HepG2 (cell line): ENCODE data around the gene PEX12. TPM values are rescaled to one million over a fixed set of nuclear protein-coding genes. Genes with fewer than 3 reads are reported as not detected.

Experiments used
- ATAC-seq: fragments of 200-7000 bp; cut with Tn5 transposase; 3 replicates; pipeline ENCODE4 v1.9.1; 2020; ENCODE audit warnings: mild to moderate bottlenecking, moderate library complexity
- BruUV-seq: library from RNA; stranded (reverse); fragments of 400-500 nt; replicated peaks from 2 replicates; lab custom pipeline; 2021; lab: Mats Ljungman, UMichigan
- CTCF ChIA-PET: fragments of 300-600 bp; formaldehyde crosslinking; extraction: SDS; loops from one replicate; lab custom pipeline; 2021; ENCODE audit warnings: low total read pairs, inconsistent platforms, low intra/inter-chr PET ratio; lab: Yijun Ruan, JAX
- POLR2A ChIA-PET: fragments of 350-600 bp; sonication (Branson Sonifier 250); formaldehyde crosslinking; loops from one replicate; lab custom pipeline; 2020; ENCODE audit warnings: antibody characterized with exemption, inconsistent platforms; lab: Yijun Ruan, JAX
- DNase-seq: peaks from one replicate; pipeline ENCODE4 v3.0.0-alpha.2; 2015; ENCODE audit warnings: low spot score
- FAIRE-seq: peaks from 3 replicates; lab custom pipeline; 2011; peaks lifted over from hg19 to GRCh38; lab: Jason Lieb, UNC
- H2AFZ ChIP-seq: one replicate; pipeline ENCODE4 v1.6.1; 2011; ENCODE audit warnings: low read length, inconsistent platforms
- H3K27ac ChIP-seq: fragments of 300-600 bp; 3 replicates; pipeline ENCODE4 v1.8.0; 2011; ENCODE audit warnings: mixed run types, mild to moderate bottlenecking, mixed read lengths, low read length, inconsistent platforms; ENCODE audit not compliant: insufficient read depth; ENCODE audit errors: extremely low read length
- H3K27me3 ChIP-seq, 2 experiments: fragments of 200-600 bp in 1 of 2; 2 replicates in 1 of 2; 3 replicates in 1 of 2; pipeline versions ENCODE4 v1.6.0 to v1.8.0; 2011; ENCODE audit warnings: low read length in 2 of 2, mild to moderate bottlenecking in 2 of 2, moderate library complexity in 2 of 2, inconsistent platforms in 1 of 2; ENCODE audit not compliant: insufficient read depth in 2 of 2, control insufficient read depth in 1 of 2
- H3K36me3 ChIP-seq, 2 experiments: fragments of 200-600 bp in 1 of 2; replicated peaks in 1 of 2; 2 replicates in 1 of 2; 3 replicates in 1 of 2; pipeline versions ENCODE4 v1.5.1 to v1.8.0; 2011; ENCODE audit warnings: low read length in 2 of 2, inconsistent platforms in 1 of 2; ENCODE audit not compliant: insufficient read depth in 2 of 2, control insufficient read depth in 1 of 2
- H3K4me1 ChIP-seq: 2 replicates; pipeline ENCODE4 v1.5.1; 2012; ENCODE audit warnings: low read length, inconsistent platforms; ENCODE audit not compliant: insufficient read depth
- H3K4me2 ChIP-seq: 2 replicates; pipeline ENCODE4 v1.6.0; 2011; ENCODE audit warnings: low read depth, low read length, inconsistent platforms
- H3K4me3 ChIP-seq, 3 experiments: fragments of 200-600 bp in 1 of 3; sonication (generic), shearing (Covaris generic) in 1 of 3; replicated peaks in 1 of 3; 2 replicates each; pipeline ENCODE4 v1.5.1; 2011 to 2016; ENCODE audit warnings: low read length in 3 of 3, inconsistent platforms in 2 of 3, low read depth in 2 of 3, mild to moderate bottlenecking in 2 of 3, control low read depth in 1 of 3, mixed read lengths in 1 of 3; ENCODE audit not compliant: insufficient read depth in 1 of 3
- H3K79me2 ChIP-seq: one replicate; pipeline ENCODE4 v1.6.1; 2011; ENCODE audit warnings: low read length, inconsistent platforms; ENCODE audit not compliant: insufficient read depth
- H3K9ac ChIP-seq: 2 replicates; pipeline ENCODE4 v1.6.0; 2011; ENCODE audit warnings: mild to moderate bottlenecking, low read depth, low read length, inconsistent platforms; ENCODE audit not compliant: insufficient read depth
- H3K9me3 ChIP-seq: 2 replicates; pipeline ENCODE4 v1.5.1; 2012; ENCODE audit warnings: mild to moderate bottlenecking, low read length
- H4K20me1 ChIP-seq: 2 replicates; pipeline ENCODE4 v1.6.0; 2011; ENCODE audit warnings: inconsistent platforms, mild to moderate bottlenecking, low read length, moderate library complexity; ENCODE audit not compliant: insufficient read depth
- GATAD2A ChIP-seq: IDR thresholded peaks from 2 replicates; pipeline ENCODE4 v1.6.1; 2016
- MTA1 ChIP-seq: sonication (generic); formaldehyde crosslinking; IDR thresholded peaks from 2 replicates; pipeline ENCODE4 v1.4.0; 2020; ENCODE audit warnings: missing genetic modification reagents, mild to moderate bottlenecking, borderline replicate concordance
- NCOA5 ChIP-seq: sonication (generic); formaldehyde crosslinking; IDR thresholded peaks from 2 replicates; pipeline ENCODE4 v1.4.0; 2020; ENCODE audit warnings: missing genetic modification reagents
- NCOR1 ChIP-seq: fragments of 200-600 bp; sonication (generic); IDR thresholded peaks from 2 replicates; pipeline ENCODE4 v1.7.0; 2017; ENCODE audit warnings: antibody characterized with exemption, low read length, borderline replicate concordance
- RFXAP ChIP-seq: sonication (generic); formaldehyde crosslinking; IDR thresholded peaks from 2 replicates; pipeline ENCODE4 v1.4.0; 2020; ENCODE audit warnings: missing genetic modification reagents, borderline replicate concordance
- SATB2 ChIP-seq: sonication (generic); formaldehyde crosslinking; IDR thresholded peaks from 2 replicates; pipeline ENCODE4 v1.5.0; 2020; ENCODE audit warnings: missing genetic modification reagents
- TOPORS ChIP-seq: sonication (generic); formaldehyde crosslinking; IDR thresholded peaks from 2 replicates; pipeline ENCODE4 v1.8.0; 2023; ENCODE audit warnings: mild to moderate bottlenecking, missing genetic modification reagents
- U2AF2 ChIP-seq: fragments of 200-400 bp; formaldehyde crosslinking; IDR thresholded peaks from 2 replicates; pipeline ENCODE4 v1.6.1; 2017; ENCODE audit warnings: low read depth, mild to moderate bottlenecking, low read length
- ZFYVE20 ChIP-seq: sonication (generic); formaldehyde crosslinking; IDR thresholded peaks from 2 replicates; pipeline ENCODE4 v1.8.0; 2023; ENCODE audit warnings: low read depth, mild to moderate bottlenecking, moderate library complexity, missing genetic modification reagents, borderline replicate concordance
- ZMAT3 ChIP-seq: sonication (generic); formaldehyde crosslinking; conservative IDR thresholded peaks from 2 replicates; pipeline ENCODE4 v1.7.0; 2021; ENCODE audit warnings: missing genetic modification reagents
- ZNF235 ChIP-seq: sonication (generic); formaldehyde crosslinking; IDR thresholded peaks from 2 replicates; pipeline ENCODE4 v1.8.1; 2023; ENCODE audit warnings: mild to moderate bottlenecking, missing genetic modification reagents, borderline replicate concordance
- ZNF616 ChIP-seq: sonication (generic); formaldehyde crosslinking; IDR thresholded peaks from 2 replicates; pipeline ENCODE4 v1.5.0; 2020; ENCODE audit warnings: low read depth, mild to moderate bottlenecking, missing genetic modification reagents
- ZNF768 ChIP-seq: sonication (generic); formaldehyde crosslinking; IDR thresholded peaks from 2 replicates; pipeline ENCODE4 v1.4.0; 2020; ENCODE audit warnings: missing genetic modification reagents
- ZSCAN29 ChIP-seq: sonication (generic); formaldehyde crosslinking; conservative IDR thresholded peaks from 2 replicates; pipeline ENCODE4 v1.4.0; 2020; ENCODE audit warnings: mild to moderate bottlenecking, missing genetic modification reagents
- ZSCAN30 ChIP-seq: sonication (generic); formaldehyde crosslinking; IDR thresholded peaks from 2 replicates; pipeline ENCODE4 v1.5.0; 2020; ENCODE audit warnings: mild to moderate bottlenecking, missing genetic modification reagents
- WGBS: methylation state at CpG from one replicate; pipeline ENCODE4 v1.1.6; 2017; ENCODE audit warnings: low lambda C conversion rate; 5-methylcytosine and 5-hydroxymethylcytosine counted together
- in situ Hi-C: cut with HindIII; loops from 2 replicates; pipeline ENCODE4 v1.10.0; 2017; ENCODE audit warnings: low pct_unique_long_range_greater_than_20kb; ENCODE audit not compliant: extremely low pct_ligation_motif_present
- intact Hi-C: fragments of 100-400 bp; cut with micrococcal nuclease; formaldehyde crosslinking; loops from one replicate; pipeline ENCODE4 v1.10.0; 2022; ENCODE audit not compliant: unreplicated experiment
- polyA plus RNA-seq, 8 experiments: library from polyadenylated mRNA; depleted of rRNA in 3 of 8; stranded (reverse) in 7 of 8; unstranded in 1 of 8; fragments of >200 nt; fragmentation: Illumina TruSeq in 4 of 8; extraction: Trizol in 4 of 8; gene quantifications; 2 replicates each; pipeline versions ENCODE4 v1.2.1 to v1.2.3, GENCODE V29; 2011 to 2016; ENCODE audit warnings: low read depth in 4 of 8, missing spikeins in 1 of 8, mixed read lengths in 1 of 8; ENCODE audit not compliant: insufficient read depth in 1 of 8
- total RNA-seq, 5 experiments: library from RNA; depleted of rRNA; stranded (reverse); fragments of >200 nt; fragmentation: Illumina TruSeq; extraction: Trizol; gene quantifications; 2 replicates each; pipeline ENCODE4 v1.2.3, GENCODE V29; 2016; ENCODE audit warnings: low read depth in 1 of 5
- TF ChIP-seq, protein P1 (sequence below): sonication (generic); formaldehyde crosslinking; IDR thresholded peaks from 2 replicates; pipeline ENCODE4 v1.8.0; 2022; ENCODE audit warnings: mild to moderate bottlenecking, missing genetic modification reagents, borderline replicate concordance
- TF ChIP-seq, protein P2 (sequence below): sonication (generic); formaldehyde crosslinking; IDR thresholded peaks from 2 replicates; pipeline ENCODE4 v1.5.1; 2020; ENCODE audit warnings: mild to moderate bottlenecking, missing genetic modification reagents, moderate library complexity
- TF ChIP-seq, protein P3 (sequence below): sonication (generic); formaldehyde crosslinking; IDR thresholded peaks from 2 replicates; pipeline ENCODE4 v1.4.0; 2020; ENCODE audit warnings: mild to moderate bottlenecking, missing genetic modification reagents, borderline replicate concordance

PEX12 gene
- total and polyA plus RNA-seq, 2 of the 13 experiments (the other 11 are each of a cell fraction or from before 2014, with no cell fraction given) = 5.1 to 11.9 TPM

DNA sequence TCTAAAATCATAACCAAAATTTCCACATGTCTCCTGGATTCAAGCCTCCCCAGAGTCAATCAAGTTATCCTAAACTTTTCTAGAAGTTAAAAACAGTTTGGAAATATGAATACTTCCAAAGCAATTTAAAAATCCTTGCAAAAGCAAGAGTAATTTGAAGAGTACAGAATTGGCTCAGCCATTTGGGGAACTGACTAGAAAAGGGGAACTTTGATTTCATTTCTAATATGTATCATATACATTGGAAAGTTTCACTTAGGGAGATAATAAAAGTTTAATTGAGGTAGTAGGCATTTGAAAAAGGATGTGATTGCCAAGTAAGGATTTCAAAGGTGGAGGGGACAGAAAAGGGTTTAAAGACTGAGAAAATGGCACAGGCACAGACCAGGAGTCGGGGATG is 31.9 kb downstream of the PEX12 start:
- ChIA-PET CTCF (no interaction called here), POLR2A (no interaction called here)
- no peaks in the 10 kb centered on the region for H3K4me1 ChIP-seq
- ATAC-seq (no peak), FAIRE-seq (no peak)
- intact Hi-C loops = no loop called here
- no peaks in the 10 kb centered on the region for H3K36me3 ChIP-seq
- 4% methylated on average over 1 of the region's 1 CpG for WGBS
- no peaks in the 10 kb centered on the region for H4K20me1 ChIP-seq
- no peak overlapping the region for H3K4me3 ChIP-seq
- no TSS peak for BruUV-seq
- TF ChIP-seq NCOR1 = no peak
- no peak for TF ChIP-seq ZSCAN29 (CRISPR knock-in tag)
- no peak for TF ChIP-seq SATB2 (CRISPR knock-in tag)
- no peak for TF ChIP-seq ZMAT3
- no peak for TF ChIP-seq ZFYVE20
- no peak for TF ChIP-seq ZNF235 (CRISPR knock-in tag)
- TF ChIP-seq, protein P1, sequence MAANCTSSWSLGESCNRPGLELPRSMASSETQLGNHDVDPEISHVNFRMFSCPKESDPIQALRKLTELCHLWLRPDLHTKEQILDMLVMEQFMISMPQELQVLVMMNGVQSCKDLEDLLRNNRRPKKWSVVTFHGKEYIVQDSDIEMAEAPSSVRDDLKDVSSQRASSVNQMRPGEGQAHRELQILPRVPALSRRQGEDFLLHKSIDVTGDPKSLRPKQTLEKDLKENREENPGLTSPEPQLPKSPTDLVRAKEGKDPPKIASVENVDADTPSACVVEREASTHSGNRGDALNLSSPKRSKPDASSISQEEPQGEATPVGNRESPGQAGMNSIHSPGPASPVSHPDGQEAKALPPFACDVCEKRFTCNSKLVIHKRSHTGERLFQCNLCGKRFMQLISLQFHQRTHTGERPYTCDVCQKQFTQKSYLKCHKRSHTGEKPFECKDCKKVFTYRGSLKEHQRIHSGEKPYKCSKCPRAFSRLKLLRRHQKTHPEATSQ (CRISPR knock-in tag) = no peak
- TF ChIP-seq, protein P2, sequence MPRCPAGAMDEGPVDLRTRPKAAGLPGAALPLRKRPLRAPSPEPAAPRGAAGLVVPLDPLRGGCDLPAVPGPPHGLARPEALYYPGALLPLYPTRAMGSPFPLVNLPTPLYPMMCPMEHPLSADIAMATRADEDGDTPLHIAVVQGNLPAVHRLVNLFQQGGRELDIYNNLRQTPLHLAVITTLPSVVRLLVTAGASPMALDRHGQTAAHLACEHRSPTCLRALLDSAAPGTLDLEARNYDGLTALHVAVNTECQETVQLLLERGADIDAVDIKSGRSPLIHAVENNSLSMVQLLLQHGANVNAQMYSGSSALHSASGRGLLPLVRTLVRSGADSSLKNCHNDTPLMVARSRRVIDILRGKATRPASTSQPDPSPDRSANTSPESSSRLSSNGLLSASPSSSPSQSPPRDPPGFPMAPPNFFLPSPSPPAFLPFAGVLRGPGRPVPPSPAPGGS (CRISPR knock-in tag) = no peak
- TF ChIP-seq U2AF2 = no peak
- TF ChIP-seq ZSCAN30 (CRISPR knock-in tag) = no peak
- TF ChIP-seq GATAD2A (CRISPR knock-in tag) = no peak
- TF ChIP-seq, protein P3, sequence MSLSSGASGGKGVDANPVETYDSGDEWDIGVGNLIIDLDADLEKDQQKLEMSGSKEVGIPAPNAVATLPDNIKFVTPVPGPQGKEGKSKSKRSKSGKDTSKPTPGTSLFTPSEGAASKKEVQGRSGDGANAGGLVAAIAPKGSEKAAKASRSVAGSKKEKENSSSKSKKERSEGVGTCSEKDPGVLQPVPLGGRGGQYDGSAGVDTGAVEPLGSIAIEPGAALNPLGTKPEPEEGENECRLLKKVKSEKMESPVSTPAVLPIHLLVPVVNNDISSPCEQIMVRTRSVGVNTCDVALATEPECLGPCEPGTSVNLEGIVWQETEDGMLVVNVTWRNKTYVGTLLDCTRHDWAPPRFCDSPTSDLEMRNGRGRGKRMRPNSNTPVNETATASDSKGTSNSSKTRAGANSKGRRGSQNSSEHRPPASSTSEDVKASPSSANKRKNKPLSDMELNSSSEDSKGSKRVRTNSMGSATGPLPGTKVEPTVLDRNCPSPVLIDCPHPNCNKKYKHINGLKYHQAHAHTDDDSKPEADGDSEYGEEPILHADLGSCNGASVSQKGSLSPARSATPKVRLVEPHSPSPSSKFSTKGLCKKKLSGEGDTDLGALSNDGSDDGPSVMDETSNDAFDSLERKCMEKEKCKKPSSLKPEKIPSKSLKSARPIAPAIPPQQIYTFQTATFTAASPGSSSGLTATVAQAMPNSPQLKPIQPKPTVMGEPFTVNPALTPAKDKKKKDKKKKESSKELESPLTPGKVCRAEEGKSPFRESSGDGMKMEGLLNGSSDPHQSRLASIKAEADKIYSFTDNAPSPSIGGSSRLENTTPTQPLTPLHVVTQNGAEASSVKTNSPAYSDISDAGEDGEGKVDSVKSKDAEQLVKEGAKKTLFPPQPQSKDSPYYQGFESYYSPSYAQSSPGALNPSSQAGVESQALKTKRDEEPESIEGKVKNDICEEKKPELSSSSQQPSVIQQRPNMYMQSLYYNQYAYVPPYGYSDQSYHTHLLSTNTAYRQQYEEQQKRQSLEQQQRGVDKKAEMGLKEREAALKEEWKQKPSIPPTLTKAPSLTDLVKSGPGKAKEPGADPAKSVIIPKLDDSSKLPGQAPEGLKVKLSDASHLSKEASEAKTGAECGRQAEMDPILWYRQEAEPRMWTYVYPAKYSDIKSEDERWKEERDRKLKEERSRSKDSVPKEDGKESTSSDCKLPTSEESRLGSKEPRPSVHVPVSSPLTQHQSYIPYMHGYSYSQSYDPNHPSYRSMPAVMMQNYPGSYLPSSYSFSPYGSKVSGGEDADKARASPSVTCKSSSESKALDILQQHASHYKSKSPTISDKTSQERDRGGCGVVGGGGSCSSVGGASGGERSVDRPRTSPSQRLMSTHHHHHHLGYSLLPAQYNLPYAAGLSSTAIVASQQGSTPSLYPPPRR = no peak
- no peak for TF ChIP-seq MTA1 (CRISPR knock-in tag)
- no peak for TF ChIP-seq RFXAP
- TF ChIP-seq ZNF616 = no peak
- TF ChIP-seq ZNF768 (CRISPR knock-in tag) = no peak
- TF ChIP-seq NCOA5 (CRISPR knock-in tag) = no peak
- TF ChIP-seq TOPORS = no peak
- TF ChIP-seq, all 625 proteins: peak for 0
- Histone ChIP-seq H3K9ac (no peak overlapping the region), H3K27me3 (no peaks in the 10 kb centered on the region), H3K9me3 (no peaks in the 10 kb centered on the region), H3K27ac (no peak overlapping the region), H3K4me2 (no peak overlapping the region), H3K79me2 (no peaks in the 10 kb centered on the region), H2AFZ (no peak overlapping the region)
- no peak for DNase-seq
- in situ Hi-C loops = loop anchor here (25.0 kb wide), 1 partner anchor 1134 kb away; no protein-coding TSS in a partner anchor
